ENCODE results near the gene MSI2.

MSI2 gene

GRCh38 chr17:57550016-57550415, 293.7 kb downstream of the MSI2 start:
- no peak for DNase-seq

GRCh38 chr17:57550668-57551315, 294.5 kb downstream of the MSI2 start:
- no peak for DNase-seq

GRCh38 chr17:57551321-57552079, 295.2 kb downstream of the MSI2 start:
- no peak for DNase-seq

- DNase-seq = peak; percentile 42
Measured at GRCh38 chr17:57552114-57552624, 295.8 kb downstream of the MSI2 start.

GRCh38 chr17:57553526-57553925, 297.2 kb downstream of the MSI2 start:
- peak; percentile 69 for DNase-seq

GRCh38 chr17:57553991-57554825, 297.9 kb downstream of the MSI2 start:
- peak; percentile 25 for DNase-seq

- DNase-seq = no peak
Measured at GRCh38 chr17:57554826-57555635, 298.7 kb downstream of the MSI2 start.

GRCh38 chr17:57555636-57556175, 299.4 kb downstream of the MSI2 start:
- DNase-seq = no peak

GRCh38 chr17:57556320-57556719, 300.0 kb downstream of the MSI2 start:
- DNase-seq = no peak

GRCh38 chr17:57556977-57557376, 300.7 kb downstream of the MSI2 start:
- DNase-seq = no peak

GRCh38 chr17:57557416-57557815, 301.1 kb downstream of the MSI2 start:
- no peak for DNase-seq

GRCh38 chr17:57557834-57558681, 301.7 kb downstream of the MSI2 start:
- peak; percentile 95 for DNase-seq

GRCh38 chr17:57559226-57559625, 302.9 kb downstream of the MSI2 start:
- DNase-seq = no peak

GRCh38 chr17:57559634-57560318, 303.5 kb downstream of the MSI2 start:
- no peak for DNase-seq

GRCh38 chr17:57560319-57560705, 304.0 kb downstream of the MSI2 start:
- no peak for DNase-seq

- DNase-seq = no peak
Measured at GRCh38 chr17:57561072-57561861, 304.9 kb downstream of the MSI2 start.

- DNase-seq = no peak
Measured at GRCh38 chr17:57562184-57562698, 305.9 kb downstream of the MSI2 start.

GRCh38 chr17:57563958-57564357, 307.6 kb downstream of the MSI2 start:
- DNase-seq = no peak

GRCh38 chr17:57565176-57565575, 308.9 kb downstream of the MSI2 start:
- DNase-seq = no peak

GRCh38 chr17:57566721-57567120, 310.4 kb downstream of the MSI2 start:
- DNase-seq = no peak
